ENCODE data around the gene ZSCAN5B.

Gene ZSCAN5B

GRCh38 chr19:56201973-56202372, 4.4 kb upstream of the ZSCAN5B start, which contains the start of gene ZSCAN5C:
Gene ZSCAN5C, plus strand, starts transcription at chr19:56202273. Its CDS starts 3,641 bp downstream, at chr19:56205914.
- H4K20me1 ChIP-seq (ENCODE audit: insufficient read depth, low read length) = no peaks in the 10 kb centered on the region
- H3K4me3 ChIP-seq (ENCODE audit: low read depth in 1 of 2, low read length in 2 of 2) = no peak within 1 kb of the TSS
- H3K9me3 ChIP-seq (ENCODE audit: insufficient read depth, low read length, severe bottlenecking) = no peaks in the 10 kb centered on the region
- no peak within 1 kb of the TSS for H3K4me2 ChIP-seq (ENCODE audit: insufficient read depth, low read length)
- H2AFZ ChIP-seq (ENCODE audit: low read depth, low read length) = no peak within 1 kb of the TSS
- ATAC-seq (ENCODE audit: insufficient read depth, low read depth) (no peak), DNase-seq (no peak)
- TF ChIP-seq CTCF (IDR thresholded peaks at IDR 0.05; ENCODE audit: borderline replicate concordance, extremely low read depth, low read length, poor library complexity, severe bottlenecking) = no peak
- no peak for TF ChIP-seq EZH2 (IDR thresholded peaks at IDR 0.05; ENCODE audit: borderline replicate concordance, low read depth, low read length, severe bottlenecking)
- no peak within 1 kb of the TSS for H3K9ac ChIP-seq (ENCODE audit: low read depth, low read length)
- no peak within 1 kb of the TSS for H3K27ac ChIP-seq (ENCODE audit: low read length)
- H3K36me3 ChIP-seq (ENCODE audit: insufficient read depth, low read length) = no peaks in the 10 kb centered on the region
- no peaks in the 10 kb centered on the region for H3K4me1 ChIP-seq (ENCODE audit: insufficient read depth, low read length)
- no peaks in the 10 kb centered on the region for H3K79me2 ChIP-seq (ENCODE audit: insufficient read depth, low read length)
- no peaks in the 10 kb centered on the region for H3K27me3 ChIP-seq (ENCODE audit: insufficient read depth, low read length, poor library complexity)

DNA sequence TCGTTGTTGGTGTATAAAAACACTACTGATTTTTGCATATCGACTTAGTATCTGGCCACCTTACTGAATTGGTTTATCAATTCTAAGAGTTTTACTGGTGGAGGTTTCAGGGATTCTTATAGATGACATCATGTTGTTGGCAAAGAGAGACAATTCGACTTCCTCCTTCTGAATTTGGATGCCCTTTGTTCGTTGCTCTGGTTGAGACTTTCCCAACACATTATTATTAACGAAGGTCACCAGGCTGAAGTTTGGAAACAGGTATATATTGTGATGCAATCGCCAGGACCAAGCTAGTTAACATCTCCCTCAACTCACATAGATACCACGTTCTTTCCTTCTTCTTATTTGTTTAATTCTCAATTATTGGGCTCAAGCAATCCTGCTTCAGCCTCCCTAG, 2.1 kb upstream of the ZSCAN5B start:
- ATAC-seq (ENCODE audit: insufficient read depth, low read depth) (no peak), DNase-seq (no peak)
- no peaks in the 10 kb centered on the region for H3K79me2 ChIP-seq (ENCODE audit: insufficient read depth, low read length)
- H3K9me3 ChIP-seq (ENCODE audit: insufficient read depth, low read length, severe bottlenecking) = no peaks in the 10 kb centered on the region
- H3K9ac ChIP-seq (ENCODE audit: low read depth, low read length) = no peak overlapping the region
- H3K4me3 ChIP-seq (ENCODE audit: low read depth in 1 of 2, low read length in 2 of 2) = no peak overlapping the region
- H3K4me1 ChIP-seq (ENCODE audit: insufficient read depth, low read length) = no peaks in the 10 kb centered on the region
- no peak overlapping the region for H2AFZ ChIP-seq (ENCODE audit: low read depth, low read length)
- H3K27me3 ChIP-seq (ENCODE audit: insufficient read depth, low read length, poor library complexity) = no peaks in the 10 kb centered on the region
- H4K20me1 ChIP-seq (ENCODE audit: insufficient read depth, low read length) = no peaks in the 10 kb centered on the region
- no peak overlapping the region for H3K4me2 ChIP-seq (ENCODE audit: insufficient read depth, low read length)
- TF ChIP-seq CTCF (IDR thresholded peaks at IDR 0.05; ENCODE audit: borderline replicate concordance, extremely low read depth, low read length, poor library complexity, severe bottlenecking) = no peak
- no peak overlapping the region for H3K27ac ChIP-seq (ENCODE audit: low read length)
- H3K36me3 ChIP-seq (ENCODE audit: insufficient read depth, low read length) = no peaks in the 10 kb centered on the region

DNA sequence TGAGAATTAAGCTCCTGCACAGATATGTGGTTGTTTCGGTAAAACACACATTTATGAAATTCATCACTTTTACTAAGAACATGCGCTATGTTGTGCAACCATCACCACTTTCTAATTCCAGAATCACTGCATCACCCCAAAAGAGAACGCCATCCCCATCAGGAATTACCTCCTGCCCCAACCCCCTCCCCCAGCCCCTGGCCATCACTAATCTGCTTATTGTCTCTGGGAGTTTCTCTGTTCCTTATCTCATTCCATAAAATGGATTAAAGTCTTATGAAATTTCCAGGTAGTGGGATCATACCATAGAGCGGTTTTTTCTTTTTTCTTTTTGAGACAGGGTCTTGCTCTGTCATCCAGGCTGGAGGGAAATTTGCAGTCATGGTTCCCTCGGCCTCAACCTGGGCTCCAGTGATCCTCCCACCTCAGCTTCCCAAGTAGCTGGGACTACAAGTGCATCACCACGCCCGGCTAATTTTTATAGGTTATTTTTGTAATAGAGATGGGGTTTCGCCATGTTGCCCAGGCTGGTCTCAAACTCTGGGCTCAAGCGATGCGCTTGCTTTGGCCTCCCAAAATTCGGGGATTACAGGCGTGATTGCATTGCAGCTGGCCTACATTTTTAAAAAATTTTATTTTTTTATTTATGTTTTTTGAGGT, 3.5 kb downstream of the ZSCAN5B start:
- Histone ChIP-seq H3K4me3 (ENCODE audit: low read depth in 1 of 2, low read length in 2 of 2) (no peak overlapping the region), H2AFZ (ENCODE audit: low read depth, low read length) (no peak overlapping the region), H3K36me3 (ENCODE audit: insufficient read depth, low read length) (no peaks in the 10 kb centered on the region), H3K27me3 (ENCODE audit: insufficient read depth, low read length, poor library complexity) (no peaks in the 10 kb centered on the region), H3K4me2 (ENCODE audit: insufficient read depth, low read length) (no peak overlapping the region), H3K9ac (ENCODE audit: low read depth, low read length) (no peak overlapping the region), H3K79me2 (ENCODE audit: insufficient read depth, low read length) (no peaks in the 10 kb centered on the region), H3K4me1 (ENCODE audit: insufficient read depth, low read length) (no peaks in the 10 kb centered on the region), H3K9me3 (ENCODE audit: insufficient read depth, low read length, severe bottlenecking) (no peaks in the 10 kb centered on the region), H3K27ac (ENCODE audit: low read length) (no peak overlapping the region), H4K20me1 (ENCODE audit: insufficient read depth, low read length) (no peaks in the 10 kb centered on the region)
- TF ChIP-seq CTCF (IDR thresholded peaks at IDR 0.05; ENCODE audit: borderline replicate concordance, extremely low read depth, low read length, poor library complexity, severe bottlenecking) (no peak), EZH2 (IDR thresholded peaks at IDR 0.05; ENCODE audit: borderline replicate concordance, low read depth, low read length, severe bottlenecking) (no peak)
- DNase-seq (no peak), ATAC-seq (ENCODE audit: insufficient read depth, low read depth) (no peak)
